Karpas-422 (cell line): ENCODE measurements around the gene PLD1. TPM values are rescaled to one million over a fixed set of nuclear protein-coding genes. Genes with fewer than 3 reads are reported as not detected.

Experiments used
- DNase-seq: peaks from one replicate; pipeline ENCODE4 v3.0.0-alpha.2; 2015
- H2AFZ ChIP-seq: fragments of 200-600 bp; sonication (generic); 2 replicates; pipeline ENCODE4 v1.6.1; 2014; ENCODE audit warnings: antibody characterized with exemption, low read length, mixed read lengths
- H3K27ac ChIP-seq: fragments of 200-600 bp; sonication (generic); 2 replicates; pipeline ENCODE4 v1.5.1; 2014; ENCODE audit warnings: mild to moderate bottlenecking, low read length, moderate library complexity
- H3K27me3 ChIP-seq: fragments of 200-600 bp; sonication (generic); 2 replicates; pipeline ENCODE4 v1.6.1; 2014; ENCODE audit warnings: low read length, mixed read lengths
- H3K36me3 ChIP-seq: fragments of 200-600 bp; sonication (generic); 2 replicates; pipeline ENCODE4 v1.6.1; 2014; ENCODE audit warnings: low read length, mixed read lengths; ENCODE audit not compliant: insufficient read depth
- H3K4me1 ChIP-seq: fragments of 200-600 bp; sonication (generic); 2 replicates; pipeline ENCODE4 v1.6.1; 2014; ENCODE audit warnings: mild to moderate bottlenecking, low read length, mixed read lengths
- H3K4me2 ChIP-seq: fragments of 200-600 bp; sonication (generic); 2 replicates; pipeline ENCODE4 v1.6.1; 2014; ENCODE audit warnings: low read length, low read depth, mild to moderate bottlenecking; ENCODE audit not compliant: poor library complexity, severe bottlenecking
- H3K4me3 ChIP-seq: fragments of 200-600 bp; sonication (generic); 2 replicates; pipeline ENCODE4 v1.5.1; 2014; ENCODE audit warnings: mild to moderate bottlenecking, antibody characterized with exemption, low read length, mixed read lengths
- H3K79me2 ChIP-seq: fragments of 200-600 bp; sonication (generic); 2 replicates; pipeline ENCODE4 v1.6.1; 2014; ENCODE audit warnings: mild to moderate bottlenecking, low read length, mixed read lengths
- H3K9ac ChIP-seq: fragments of 200-600 bp; sonication (generic); 2 replicates; pipeline ENCODE4 v1.6.0; 2014; ENCODE audit warnings: low read length
- H3K9me2 ChIP-seq: fragments of 200-600 bp; sonication (generic), shearing (Covaris generic); replicated peaks from 2 replicates; pipeline ENCODE4 v1.6.0; 2014; ENCODE audit warnings: mild to moderate bottlenecking, low read length, moderate library complexity; ENCODE audit not compliant: insufficient read depth
- H3K9me3 ChIP-seq: fragments of 300-700, 200-600 bp; sonication (generic); 2 replicates; pipeline ENCODE4 v1.6.1; 2014; ENCODE audit warnings: low read length, mixed read lengths
- H4K20me1 ChIP-seq: fragments of 200-600 bp; sonication (generic); 2 replicates; pipeline ENCODE4 v1.6.1; 2014; ENCODE audit warnings: mild to moderate bottlenecking, antibody characterized with exemption, low read length, low read depth; ENCODE audit not compliant: insufficient read depth
- total RNA-seq: library from RNA; depleted of rRNA; stranded (reverse); fragments of >200 nt; shearing (Covaris generic); gene quantifications from 2 replicates; pipeline ENCODE4 v1.2.3, GENCODE V29; 2014; ENCODE audit warnings: low replicate concordance

Gene PLD1
- total RNA-seq, 1 experiment from 2014 or later, result not detected

DNA sequence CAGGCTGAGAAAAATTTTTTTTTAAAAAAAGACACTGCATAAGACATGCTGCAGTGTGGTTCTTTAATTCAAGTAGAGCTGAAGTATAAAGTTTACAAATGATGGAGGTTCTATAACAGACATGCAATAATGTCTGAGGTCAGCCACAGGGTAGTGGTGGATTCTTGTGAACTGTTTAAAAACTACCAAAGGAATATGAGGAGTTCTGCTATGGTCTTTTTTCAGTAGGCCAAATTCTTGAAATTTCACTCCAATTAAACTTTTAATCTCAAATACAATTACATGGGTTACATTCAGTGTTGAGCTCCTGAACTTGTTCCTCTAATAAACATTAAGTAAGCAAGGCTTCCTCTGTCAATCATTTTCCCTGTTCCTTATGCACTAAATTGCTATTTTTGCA is 122.7 kb downstream of the PLD1 start:
- Histone ChIP-seq H3K9ac (no peak overlapping the region), H3K27me3 (no peaks in the 10 kb centered on the region), H3K36me3 (no peaks in the 10 kb centered on the region), H3K79me2 (no peaks in the 10 kb centered on the region), H4K20me1 (no peaks in the 10 kb centered on the region), H3K27ac (no peak overlapping the region), H3K9me3 (no peaks in the 10 kb centered on the region), H3K4me1 (no peaks in the 10 kb centered on the region), H2AFZ (no peak overlapping the region), H3K4me2 (no peak overlapping the region), H3K4me3 (no peak overlapping the region), H3K9me2 (no peaks in the 10 kb centered on the region)
- DNase-seq, result no peak

DNA sequence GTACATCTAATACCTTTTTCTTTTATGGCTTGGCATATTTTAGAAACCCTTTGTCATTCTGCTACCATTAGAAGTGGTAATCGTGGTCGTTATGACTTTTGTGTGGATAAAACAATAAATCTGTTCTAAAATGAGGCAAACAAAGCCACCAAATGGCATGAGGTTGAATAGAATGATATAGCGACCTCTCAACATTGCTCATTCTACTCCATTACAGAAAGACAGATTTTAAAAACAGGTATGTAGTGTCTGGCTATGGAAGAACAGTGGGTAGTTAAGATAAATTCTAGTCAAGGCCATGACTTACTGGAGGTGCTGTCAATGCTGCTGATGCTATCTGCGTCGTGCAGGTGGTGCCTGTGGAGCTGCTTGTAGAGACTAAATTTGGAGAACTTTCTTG is 123.2 kb downstream of the PLD1 start:
- H3K9ac ChIP-seq, result no peak overlapping the region
- DNase-seq, result no peak
- H3K9me2 ChIP-seq, result no peaks in the 10 kb centered on the region
- H2AFZ ChIP-seq, result no peak overlapping the region
- H3K4me3 ChIP-seq, result no peak overlapping the region
- H3K9me3 ChIP-seq, result no peaks in the 10 kb centered on the region
- H4K20me1 ChIP-seq, result no peaks in the 10 kb centered on the region
- H3K4me1 ChIP-seq, result no peaks in the 10 kb centered on the region
- no peak overlapping the region for H3K4me2 ChIP-seq
- H3K79me2 ChIP-seq, result no peaks in the 10 kb centered on the region
- no peak overlapping the region for H3K27ac ChIP-seq
- no peaks in the 10 kb centered on the region for H3K36me3 ChIP-seq
- no peaks in the 10 kb centered on the region for H3K27me3 ChIP-seq

DNA sequence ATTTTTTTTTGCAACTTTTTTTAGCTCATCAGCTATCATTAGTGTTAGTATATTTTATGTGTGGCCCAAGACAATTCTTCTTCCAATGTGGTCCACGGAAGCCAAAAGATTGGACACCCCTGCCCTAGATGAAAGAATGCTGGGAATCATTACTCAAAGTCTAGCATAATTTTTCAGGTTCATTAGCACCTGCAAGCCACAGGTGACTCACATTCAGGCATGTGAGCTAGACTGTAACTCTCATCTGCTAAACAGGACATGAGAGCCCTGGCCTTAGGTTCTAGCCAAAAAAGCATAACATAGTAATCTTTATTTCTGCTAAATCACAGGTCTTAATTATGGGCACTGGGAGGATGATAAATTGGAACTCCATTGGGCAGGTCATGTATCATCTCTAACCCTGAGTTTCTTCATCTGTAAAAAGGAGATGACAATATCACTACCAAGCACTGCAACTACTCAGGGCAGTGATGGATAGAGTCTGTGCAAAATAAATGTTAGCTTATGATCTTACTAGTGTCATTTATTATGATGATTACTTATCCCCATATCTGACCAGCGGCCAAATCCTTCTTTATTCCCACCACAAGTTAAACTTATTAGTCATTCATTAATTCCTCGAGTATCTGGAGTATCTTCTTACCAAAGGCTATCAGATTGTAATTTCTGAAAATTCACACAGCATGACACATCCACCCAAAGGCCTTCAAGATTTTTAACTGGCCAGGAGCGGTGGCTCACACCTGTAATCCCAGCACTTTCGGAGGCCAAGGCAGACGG is 125.0 kb downstream of the PLD1 start:
- H4K20me1 ChIP-seq, result no peaks in the 10 kb centered on the region
- no peaks in the 10 kb centered on the region for H3K9me2 ChIP-seq
- H3K9ac ChIP-seq, result no peak overlapping the region
- no peak overlapping the region for H3K27ac ChIP-seq
- no peak overlapping the region for H3K4me2 ChIP-seq
- no peaks in the 10 kb centered on the region for H3K27me3 ChIP-seq
- H2AFZ ChIP-seq, result no peak overlapping the region
- no peaks in the 10 kb centered on the region for H3K79me2 ChIP-seq
- H3K4me3 ChIP-seq, result no peak overlapping the region
- no peaks in the 10 kb centered on the region for H3K36me3 ChIP-seq
- no peak for DNase-seq
- no peaks in the 10 kb centered on the region for H3K9me3 ChIP-seq
- no peaks in the 10 kb centered on the region for H3K4me1 ChIP-seq

DNA sequence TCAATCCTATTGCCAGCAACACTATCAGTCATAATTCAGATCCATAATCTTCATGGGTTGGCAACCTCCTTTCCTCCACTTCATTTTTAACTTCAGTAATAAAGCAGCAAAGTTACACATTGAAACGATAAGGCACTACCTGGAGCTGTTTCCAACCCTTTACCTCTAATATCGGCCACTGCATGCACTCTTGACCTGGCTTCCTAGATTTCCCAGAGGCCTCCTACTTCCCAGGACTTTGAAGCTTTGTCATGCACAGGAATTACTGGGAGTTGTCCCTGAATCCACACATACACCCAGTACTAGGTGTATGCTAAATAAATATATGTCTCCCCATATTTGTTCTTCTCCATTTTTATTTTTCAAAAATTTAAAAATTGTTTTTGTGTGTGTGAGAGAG is 126.1 kb downstream of the PLD1 start:
- Histone ChIP-seq H3K4me2 (no peak overlapping the region), H3K4me3 (no peak overlapping the region), H3K79me2 (no peaks in the 10 kb centered on the region), H4K20me1 (no peaks in the 10 kb centered on the region), H3K9me2 (no peaks in the 10 kb centered on the region), H3K9me3 (no peaks in the 10 kb centered on the region), H3K9ac (no peak overlapping the region), H3K27me3 (no peaks in the 10 kb centered on the region), H3K4me1 (no peaks in the 10 kb centered on the region), H2AFZ (no peak overlapping the region), H3K36me3 (no peaks in the 10 kb centered on the region), H3K27ac (no peak overlapping the region)
- no peak for DNase-seq

DNA sequence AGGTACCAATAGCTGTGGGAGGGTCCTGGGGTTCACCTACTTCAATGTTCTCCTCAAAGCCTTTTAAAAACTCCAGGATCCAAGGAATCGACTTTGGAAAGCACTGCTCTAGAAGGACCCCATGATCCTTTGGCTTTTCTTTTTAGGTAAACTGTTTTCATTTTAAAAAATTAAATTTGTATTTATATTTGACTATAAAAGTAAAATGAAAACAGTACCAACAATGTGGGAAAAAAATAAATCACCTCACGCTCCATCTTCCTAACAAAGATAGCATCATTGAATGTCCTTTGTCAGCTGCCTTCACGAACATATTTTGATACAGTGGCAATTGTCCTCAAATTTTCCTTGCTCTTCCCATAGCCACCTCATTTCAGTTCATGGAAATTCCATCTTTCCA is 127.5 kb downstream of the PLD1 start:
- Histone ChIP-seq H3K4me1 (no peaks in the 10 kb centered on the region), H4K20me1 (no peaks in the 10 kb centered on the region), H2AFZ (no peak overlapping the region), H3K4me3 (no peak overlapping the region), H3K9ac (no peak overlapping the region), H3K9me3 (no peaks in the 10 kb centered on the region), H3K79me2 (no peaks in the 10 kb centered on the region), H3K27ac (no peak overlapping the region), H3K9me2 (no peaks in the 10 kb centered on the region), H3K4me2 (no peak overlapping the region), H3K27me3 (no peaks in the 10 kb centered on the region), H3K36me3 (no peaks in the 10 kb centered on the region)
- DNase-seq, result no peak

DNA sequence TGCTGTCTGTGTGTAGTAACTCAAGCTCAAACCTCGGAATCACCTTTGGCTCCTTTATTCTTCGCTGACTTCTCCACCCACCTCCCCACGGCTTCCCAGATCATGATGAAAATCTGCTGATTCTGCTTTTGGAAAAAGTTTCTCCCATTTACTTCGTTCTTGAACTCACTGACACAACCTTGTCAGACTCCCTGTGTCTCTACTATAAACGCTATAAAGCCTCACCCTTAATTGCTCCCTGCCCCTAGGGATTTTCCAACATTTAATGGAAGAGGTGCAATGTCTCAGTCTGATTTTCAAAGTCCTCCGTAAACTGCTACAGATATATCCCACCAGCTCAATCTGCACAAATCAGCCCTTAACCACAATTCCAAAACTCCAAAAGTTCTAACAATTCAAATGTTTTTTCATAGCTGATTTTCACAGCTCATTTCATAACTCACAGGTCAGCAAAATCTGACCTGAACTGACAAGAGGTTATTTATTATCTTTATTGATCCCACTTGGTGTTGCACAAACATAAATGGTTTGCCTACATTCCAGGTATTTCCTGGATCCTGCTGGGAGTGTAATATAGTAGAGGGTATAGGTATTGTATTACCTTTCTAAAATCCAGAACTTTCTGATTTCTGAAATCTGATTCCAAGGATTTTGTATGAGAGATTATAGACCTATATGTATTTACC is 129.4 kb downstream of the PLD1 start:
- no peak overlapping the region for H3K9ac ChIP-seq
- H3K9me2 ChIP-seq, result no peaks in the 10 kb centered on the region
- H3K4me3 ChIP-seq, result no peak overlapping the region
- H3K27me3 ChIP-seq, result no peaks in the 10 kb centered on the region
- no peak overlapping the region for H3K27ac ChIP-seq
- DNase-seq, result no peak
- H3K9me3 ChIP-seq, result no peaks in the 10 kb centered on the region
- H3K36me3 ChIP-seq, result no peaks in the 10 kb centered on the region
- H4K20me1 ChIP-seq, result no peaks in the 10 kb centered on the region
- H3K4me2 ChIP-seq, result no peak overlapping the region
- H2AFZ ChIP-seq, result no peak overlapping the region
- H3K79me2 ChIP-seq, result no peaks in the 10 kb centered on the region
- H3K4me1 ChIP-seq, result no peaks in the 10 kb centered on the region

DNA sequence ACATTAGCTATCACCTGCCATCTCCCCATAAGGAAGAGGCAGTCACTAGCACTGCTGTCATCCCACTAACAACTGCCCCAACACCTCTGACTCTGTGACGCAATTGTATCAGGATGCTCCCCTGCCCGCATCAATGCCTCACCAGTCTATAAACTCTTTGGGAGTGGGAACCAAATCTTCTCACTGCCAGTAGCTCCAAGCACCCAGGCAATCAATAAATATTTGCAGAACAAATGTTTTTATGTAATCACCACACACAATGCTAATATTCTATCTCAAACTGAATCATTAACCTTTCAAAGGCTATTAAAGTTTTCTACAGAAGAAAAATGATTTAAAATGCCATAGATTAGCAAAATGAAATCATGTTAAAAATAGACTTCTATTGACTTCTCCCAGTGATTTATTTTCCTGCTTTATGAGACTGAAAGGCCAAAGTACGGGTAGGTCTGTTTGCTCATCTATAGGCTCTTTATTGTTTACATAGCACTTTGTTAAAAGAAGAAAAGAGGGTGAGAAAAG is 131.3 kb downstream of the PLD1 start:
- no peaks in the 10 kb centered on the region for H4K20me1 ChIP-seq
- no peaks in the 10 kb centered on the region for H3K27me3 ChIP-seq
- H3K9ac ChIP-seq, result no peak overlapping the region
- H3K4me2 ChIP-seq, result no peak overlapping the region
- H3K79me2 ChIP-seq, result no peaks in the 10 kb centered on the region
- no peak for DNase-seq
- no peak overlapping the region for H3K27ac ChIP-seq
- no peak overlapping the region for H3K4me3 ChIP-seq
- H2AFZ ChIP-seq, result no peak overlapping the region
- no peaks in the 10 kb centered on the region for H3K4me1 ChIP-seq
- no peaks in the 10 kb centered on the region for H3K36me3 ChIP-seq
- no peaks in the 10 kb centered on the region for H3K9me3 ChIP-seq
- no peaks in the 10 kb centered on the region for H3K9me2 ChIP-seq

DNA sequence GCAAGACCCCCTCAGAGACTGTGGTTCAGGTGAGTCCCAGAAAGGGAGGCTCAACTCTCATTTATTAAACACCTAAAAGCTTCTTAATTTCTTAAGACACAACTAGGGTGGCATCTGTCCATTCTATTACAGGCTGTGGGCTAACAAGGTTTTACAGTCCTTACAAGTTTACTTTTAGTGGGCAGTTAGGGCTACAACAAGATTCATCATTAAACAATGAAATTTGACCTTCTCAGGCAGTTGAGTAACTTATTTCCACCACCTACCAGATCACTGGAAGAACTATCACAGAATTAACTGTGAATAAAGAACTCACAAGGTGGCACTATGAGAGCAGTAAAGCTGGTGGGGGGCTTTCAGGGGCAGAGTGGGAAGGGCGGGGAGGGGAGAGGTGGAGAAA is 132.6 kb downstream of the PLD1 start:
- Histone ChIP-seq H3K27ac (no peak overlapping the region), H3K36me3 (no peaks in the 10 kb centered on the region), H3K9me2 (no peaks in the 10 kb centered on the region), H3K4me3 (no peak overlapping the region), H3K4me1 (no peaks in the 10 kb centered on the region), H3K9ac (no peak overlapping the region), H4K20me1 (no peaks in the 10 kb centered on the region), H3K4me2 (no peak overlapping the region), H3K9me3 (no peaks in the 10 kb centered on the region), H3K27me3 (no peaks in the 10 kb centered on the region), H2AFZ (no peak overlapping the region), H3K79me2 (no peaks in the 10 kb centered on the region)
- no peak for DNase-seq
